HG03442 (cell line): ENCODE measurements around the gene GGACT.
"Not testable (repeated sequence)": the region's sequence is repeated elsewhere in the genome, so short reads cannot be mapped to it uniquely, and the experiment has no call there.

ENCODE experiments used
- ATAC-seq: cut with Tn5 transposase; IDR thresholded peaks from one replicate; pipeline ENCODE4 v1.9.1; 2021; ENCODE audit warnings: mild to moderate bottlenecking, moderate library complexity; ENCODE audit not compliant: unreplicated experiment

Gene GGACT

GRCh38 chr13:100532090-100532766 lies 56.4 kb downstream of the GGACT start:
- ATAC-seq: no peak

GRCh38 chr13:100530671-100531213 lies 57.8 kb downstream of the GGACT start:
- ATAC-seq: no peak

DNA sequence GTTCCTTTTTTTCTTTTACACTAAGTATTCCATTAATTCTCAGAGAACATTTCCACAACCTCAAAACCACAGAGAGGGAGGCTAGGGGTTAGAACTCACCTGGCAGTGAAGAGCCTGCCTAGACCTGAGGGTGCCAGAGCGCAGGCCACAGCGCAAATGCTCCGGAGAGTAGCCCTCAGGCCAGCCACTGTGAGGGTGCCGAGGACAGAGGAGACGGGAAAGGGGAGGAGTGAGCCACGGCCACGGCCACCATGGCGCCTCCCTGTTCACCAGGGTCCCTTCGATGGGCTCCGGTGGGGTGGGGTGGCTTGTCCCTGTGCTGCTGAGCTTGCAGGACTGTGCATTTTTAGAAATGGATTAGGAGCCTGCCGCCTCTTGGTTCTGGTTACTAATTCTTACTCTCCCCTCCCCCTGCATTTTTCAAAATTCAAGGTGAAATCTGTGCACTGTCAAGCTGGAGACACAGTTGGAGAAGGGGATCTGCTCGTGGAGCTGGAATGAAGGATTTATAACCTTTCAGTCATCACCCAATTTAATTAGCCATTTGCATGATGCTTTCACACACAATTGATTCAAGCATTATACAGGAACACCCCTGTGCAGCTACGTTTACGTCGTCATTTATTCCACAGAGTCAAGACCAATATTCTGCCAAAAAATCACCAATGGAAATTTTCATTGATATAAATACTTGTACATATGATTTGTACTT lies 58.8 kb downstream of the GGACT start:
- no peak for ATAC-seq

GRCh38 chr13:100528820-100529219 lies 59.8 kb downstream of the GGACT start:
- no peak for ATAC-seq

DNA sequence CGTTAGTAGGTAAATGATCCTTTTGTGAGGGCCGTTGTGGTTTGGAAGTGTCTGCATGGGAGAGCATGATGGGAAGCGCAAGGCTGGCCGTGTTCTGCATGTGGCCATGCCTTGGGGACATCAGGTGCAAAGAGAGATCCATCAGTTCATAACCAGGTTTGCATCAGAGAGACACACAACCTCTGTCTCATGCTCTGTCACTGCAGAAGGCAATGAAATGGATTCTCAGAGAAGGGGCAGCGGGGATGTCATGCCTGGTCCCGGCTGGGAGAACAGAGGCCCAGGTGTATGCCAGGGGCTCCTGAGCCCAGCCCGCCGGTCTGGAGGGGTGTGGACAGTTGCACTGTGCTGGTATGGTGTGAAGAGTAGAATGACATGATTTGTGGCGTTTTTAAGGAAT lies 60.2 kb downstream of the GGACT start:
- no peak for ATAC-seq

DNA sequence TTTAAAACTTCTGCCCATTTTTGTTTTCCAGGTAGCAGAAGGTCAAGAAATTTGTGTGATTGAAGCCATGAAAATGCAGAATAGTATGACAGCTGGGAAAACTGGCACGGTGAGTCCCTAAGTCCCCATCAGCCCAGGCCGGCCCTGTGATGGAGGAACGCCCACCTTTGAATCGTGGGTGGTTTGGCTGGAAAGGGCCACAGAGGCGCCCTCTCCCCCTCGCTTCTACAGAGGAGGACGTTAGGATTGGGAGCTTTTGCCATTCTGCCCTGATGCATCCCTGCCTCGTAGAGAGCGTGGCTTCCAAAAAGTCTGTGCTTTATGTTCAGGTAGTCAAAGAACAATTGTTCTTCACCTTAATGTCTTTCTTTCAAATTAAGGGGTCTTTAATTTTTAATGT lies 60.9 kb downstream of the GGACT start:
- ATAC-seq: no peak

GRCh38 chr13:100526318-100527000 lies 62.1 kb downstream of the GGACT start:
- ATAC-seq: no peak

GRCh38 chr13:100525453-100526317 lies 62.9 kb downstream of the GGACT start:
- no peak for ATAC-seq

GRCh38 chr13:100524688-100525087 lies 63.9 kb downstream of the GGACT start:
- ATAC-seq: not testable (repeated sequence)

DNA sequence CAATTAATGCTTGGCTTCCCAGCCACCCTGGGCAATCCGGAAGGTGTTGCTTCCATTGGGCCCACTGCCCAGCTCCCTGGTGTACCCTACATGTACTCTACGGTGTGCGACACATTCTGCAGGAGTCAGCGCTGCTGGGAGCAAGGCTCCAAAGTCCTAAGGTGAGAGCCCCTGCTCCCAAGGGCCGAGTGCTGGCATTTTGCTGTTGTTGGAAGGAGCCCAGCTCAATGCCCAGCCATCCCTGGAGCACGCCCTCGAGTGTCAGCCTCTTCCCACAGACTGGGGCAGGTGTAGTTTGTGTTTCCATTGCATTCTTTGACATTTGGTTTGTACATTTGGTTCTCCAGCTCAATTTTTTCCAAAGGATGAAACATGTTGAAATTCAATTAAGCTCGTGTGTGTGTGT lies 64.6 kb downstream of the GGACT start:
- no peak for ATAC-seq

- ATAC-seq: no peak
Observed at GRCh38 chr13:100523411-100523810, 65.2 kb downstream of the GGACT start.

- ATAC-seq: no peak
Observed at GRCh38 chr13:100522618-100523309, 65.8 kb downstream of the GGACT start.

DNA sequence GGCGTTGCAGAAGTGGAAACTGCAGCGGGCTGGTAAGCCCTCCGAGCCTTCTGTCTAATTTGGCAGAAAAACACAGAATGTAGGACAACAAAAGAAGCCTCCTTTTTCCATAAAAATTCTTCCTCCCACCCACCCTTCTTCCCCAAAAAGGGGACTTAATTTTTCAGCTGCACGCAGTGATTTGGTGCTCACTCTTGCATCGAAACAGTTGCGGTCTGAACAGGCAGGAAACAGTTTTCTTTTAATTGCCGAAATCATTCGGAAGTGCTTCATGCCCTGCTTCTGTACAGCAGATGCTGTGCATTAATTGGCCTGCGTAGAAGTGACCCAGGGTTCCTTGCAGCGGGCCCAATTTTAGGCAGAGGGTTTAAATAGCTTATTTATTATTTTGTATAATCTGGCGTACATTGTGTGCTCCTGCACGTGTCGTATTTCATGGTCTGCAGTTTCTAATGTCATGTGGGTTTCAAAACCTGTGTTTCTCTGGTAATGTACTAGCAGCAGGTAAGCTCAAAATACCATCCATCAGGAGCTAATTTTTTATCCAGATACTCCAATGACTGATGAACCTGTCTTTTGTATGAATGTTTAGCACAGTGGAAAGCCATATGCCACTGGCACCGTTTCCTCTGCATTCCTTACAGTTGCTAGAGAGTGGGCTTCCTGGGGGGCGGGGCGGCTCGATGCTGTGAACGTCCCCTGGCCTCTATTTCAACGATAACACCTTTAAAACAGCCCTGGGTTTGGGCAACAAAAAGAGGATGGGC lies 66.6 kb downstream of the GGACT start:
- ATAC-seq: no peak

GRCh38 chr13:100520936-100521850 lies 67.4 kb downstream of the GGACT start:
- ATAC-seq: no peak

GRCh38 chr13:100519626-100520025 lies 69.0 kb downstream of the GGACT start:
- no peak for ATAC-seq

DNA sequence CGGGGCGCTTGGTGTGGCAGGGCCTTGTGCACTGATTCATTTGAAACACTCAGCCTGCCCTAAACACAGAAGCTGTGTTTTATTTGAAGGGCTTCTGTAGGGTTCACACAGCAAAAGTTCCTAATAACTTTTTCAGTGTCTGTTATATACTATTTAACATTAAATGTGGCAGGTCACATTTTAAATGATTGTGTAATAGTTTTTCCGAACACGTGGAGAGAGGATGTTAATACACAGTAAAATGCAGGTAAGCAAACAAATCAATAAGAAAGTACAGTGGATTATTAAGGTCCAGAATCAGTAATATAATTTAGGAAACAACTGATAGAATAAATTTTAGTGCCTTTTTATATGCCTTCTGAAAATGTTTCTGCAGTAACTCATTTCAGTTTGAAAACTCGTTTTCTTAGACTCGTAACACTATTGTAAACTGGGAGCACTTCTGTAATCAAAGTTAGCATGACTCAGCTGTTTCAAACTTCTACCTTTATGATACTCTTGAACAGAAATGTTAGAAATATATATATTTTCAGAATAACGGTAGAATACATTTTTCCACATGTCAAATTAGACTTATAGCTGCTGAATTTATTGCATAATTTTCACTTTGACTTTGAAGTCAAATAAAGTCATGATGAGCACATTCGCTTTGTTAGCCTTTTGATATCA lies 70.1 kb downstream of the GGACT start:
- ATAC-seq: no peak

DNA sequence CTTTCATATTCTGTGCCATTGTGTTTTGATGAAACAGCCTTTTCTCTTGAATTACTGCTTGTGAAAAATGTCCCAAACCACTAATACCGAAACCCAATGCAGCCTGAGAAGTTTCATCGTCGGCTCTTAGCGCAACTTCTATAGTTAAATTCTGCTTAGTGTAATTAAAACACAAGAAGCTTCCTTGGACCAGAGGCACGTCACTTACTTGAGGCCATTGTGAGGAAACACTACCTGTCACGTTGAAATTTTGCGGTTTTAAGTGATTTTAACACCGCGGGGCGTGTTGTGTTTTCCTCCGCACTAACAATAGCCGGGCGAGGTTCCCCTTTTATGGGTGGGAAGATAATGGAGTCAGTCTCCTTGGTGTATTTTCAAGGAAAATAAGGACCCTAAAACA lies 70.9 kb downstream of the GGACT start:
- ATAC-seq: no peak

DNA sequence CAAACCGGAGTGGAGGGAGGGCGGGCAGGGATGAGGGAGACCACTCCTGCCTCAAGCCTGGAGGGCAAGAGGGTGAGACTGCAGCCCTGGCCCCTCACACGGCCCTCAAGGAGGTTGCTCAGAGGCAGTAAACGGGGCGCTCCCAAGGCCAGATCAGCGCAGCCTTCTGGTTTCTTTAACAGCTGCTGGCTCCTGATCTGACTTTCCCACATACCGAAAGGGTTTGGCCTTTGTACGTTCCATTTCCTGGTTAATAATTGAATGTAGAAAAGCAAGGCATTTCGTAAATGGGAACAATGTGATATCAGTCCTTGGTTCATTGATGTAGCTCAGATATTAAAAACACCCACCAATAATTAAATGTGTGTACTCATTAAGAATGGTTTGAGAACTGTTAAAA lies 71.5 kb downstream of the GGACT start:
- ATAC-seq: no peak
